PFSK-1 (cell line): ENCODE results near the gene HOXB3.

ENCODE experiments used
- FOXP2 ChIP-seq: optimal IDR thresholded peaks from 2 replicates; pipeline ENCODE3; 2011; ENCODE audit warnings: borderline replicate concordance, control low read depth, inconsistent platforms; ENCODE audit not compliant: insufficient read depth; ENCODE audit errors: extremely low read length, extremely low read depth
- POLR2AphosphoS5 ChIP-seq: IDR thresholded peaks from 2 replicates; pipeline ENCODE4 v1.6.1; 2012; ENCODE audit warnings: low read depth, mild to moderate bottlenecking, control low read depth, low read length, moderate library complexity
- SIN3A ChIP-seq: IDR thresholded peaks from 2 replicates; pipeline ENCODE4 v1.6.1; 2012; ENCODE audit warnings: mild to moderate bottlenecking, low read length, moderate library complexity, borderline replicate concordance; ENCODE audit not compliant: insufficient read depth
- TAF1 ChIP-seq: IDR thresholded peaks from 2 replicates; pipeline ENCODE4 v1.6.1; 2012; ENCODE audit warnings: low read length, control low read depth, borderline replicate concordance; ENCODE audit not compliant: insufficient read depth
- TF ChIP-seq, protein P1 (sequence below), 2 experiments: IDR thresholded peaks; 2 replicates each; pipeline versions ENCODE4 v1.6.1 to v1.8.0; 2011 to 2012; ENCODE audit warnings: low read depth in 2 of 2, low read length in 2 of 2, control low read depth in 1 of 2, inconsistent platforms in 1 of 2, mild to moderate bottlenecking in 1 of 2, moderate library complexity in 1 of 2; ENCODE audit not compliant: insufficient read depth in 1 of 2

Gene HOXB3

DNA sequence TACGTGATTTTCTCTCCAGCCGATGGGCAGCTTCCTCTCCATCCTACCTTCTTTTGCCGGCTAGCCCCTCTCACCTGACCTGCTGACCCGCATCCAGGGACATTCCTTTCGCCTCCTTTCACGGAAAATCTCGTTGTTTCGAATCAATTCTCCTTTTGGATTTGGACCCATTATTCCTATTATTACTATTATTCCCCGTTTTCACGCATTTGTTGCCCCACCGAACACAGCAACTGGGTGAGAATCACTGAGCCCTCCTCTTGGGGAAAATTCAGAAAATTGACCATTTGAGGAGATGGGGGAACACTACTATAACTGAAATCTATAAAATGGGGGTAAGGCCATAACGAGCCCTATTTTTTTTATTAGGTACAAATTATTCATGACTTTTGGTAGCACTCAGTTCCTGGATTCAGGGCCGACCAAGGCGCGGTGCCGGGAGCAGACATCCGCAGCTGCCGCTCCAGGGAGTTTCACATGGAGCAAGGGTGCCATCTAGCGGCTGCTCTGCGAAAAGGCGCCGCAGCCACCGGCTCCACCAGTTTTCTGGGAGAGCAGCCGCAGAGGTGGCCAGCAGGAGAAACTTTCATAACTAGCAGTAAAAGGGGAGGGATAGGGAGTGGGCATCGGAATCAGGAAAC lies 28.3 kb upstream of the HOXB3 start:
- TF ChIP-seq TAF1 (no peak), POLR2AphosphoS5 (no peak), FOXP2 (no peak), SIN3A (no peak)
- TF ChIP-seq, protein P1, sequence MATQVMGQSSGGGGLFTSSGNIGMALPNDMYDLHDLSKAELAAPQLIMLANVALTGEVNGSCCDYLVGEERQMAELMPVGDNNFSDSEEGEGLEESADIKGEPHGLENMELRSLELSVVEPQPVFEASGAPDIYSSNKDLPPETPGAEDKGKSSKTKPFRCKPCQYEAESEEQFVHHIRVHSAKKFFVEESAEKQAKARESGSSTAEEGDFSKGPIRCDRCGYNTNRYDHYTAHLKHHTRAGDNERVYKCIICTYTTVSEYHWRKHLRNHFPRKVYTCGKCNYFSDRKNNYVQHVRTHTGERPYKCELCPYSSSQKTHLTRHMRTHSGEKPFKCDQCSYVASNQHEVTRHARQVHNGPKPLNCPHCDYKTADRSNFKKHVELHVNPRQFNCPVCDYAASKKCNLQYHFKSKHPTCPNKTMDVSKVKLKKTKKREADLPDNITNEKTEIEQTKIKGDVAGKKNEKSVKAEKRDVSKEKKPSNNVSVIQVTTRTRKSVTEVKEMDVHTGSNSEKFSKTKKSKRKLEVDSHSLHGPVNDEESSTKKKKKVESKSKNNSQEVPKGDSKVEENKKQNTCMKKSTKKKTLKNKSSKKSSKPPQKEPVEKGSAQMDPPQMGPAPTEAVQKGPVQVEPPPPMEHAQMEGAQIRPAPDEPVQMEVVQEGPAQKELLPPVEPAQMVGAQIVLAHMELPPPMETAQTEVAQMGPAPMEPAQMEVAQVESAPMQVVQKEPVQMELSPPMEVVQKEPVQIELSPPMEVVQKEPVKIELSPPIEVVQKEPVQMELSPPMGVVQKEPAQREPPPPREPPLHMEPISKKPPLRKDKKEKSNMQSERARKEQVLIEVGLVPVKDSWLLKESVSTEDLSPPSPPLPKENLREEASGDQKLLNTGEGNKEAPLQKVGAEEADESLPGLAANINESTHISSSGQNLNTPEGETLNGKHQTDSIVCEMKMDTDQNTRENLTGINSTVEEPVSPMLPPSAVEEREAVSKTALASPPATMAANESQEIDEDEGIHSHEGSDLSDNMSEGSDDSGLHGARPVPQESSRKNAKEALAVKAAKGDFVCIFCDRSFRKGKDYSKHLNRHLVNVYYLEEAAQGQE (IDR thresholded peaks at IDR 0.05; ENCODE audit: insufficient read depth in 1 of 2, low read depth in 2 of 2, low read length in 2 of 2), result no peak

DNA sequence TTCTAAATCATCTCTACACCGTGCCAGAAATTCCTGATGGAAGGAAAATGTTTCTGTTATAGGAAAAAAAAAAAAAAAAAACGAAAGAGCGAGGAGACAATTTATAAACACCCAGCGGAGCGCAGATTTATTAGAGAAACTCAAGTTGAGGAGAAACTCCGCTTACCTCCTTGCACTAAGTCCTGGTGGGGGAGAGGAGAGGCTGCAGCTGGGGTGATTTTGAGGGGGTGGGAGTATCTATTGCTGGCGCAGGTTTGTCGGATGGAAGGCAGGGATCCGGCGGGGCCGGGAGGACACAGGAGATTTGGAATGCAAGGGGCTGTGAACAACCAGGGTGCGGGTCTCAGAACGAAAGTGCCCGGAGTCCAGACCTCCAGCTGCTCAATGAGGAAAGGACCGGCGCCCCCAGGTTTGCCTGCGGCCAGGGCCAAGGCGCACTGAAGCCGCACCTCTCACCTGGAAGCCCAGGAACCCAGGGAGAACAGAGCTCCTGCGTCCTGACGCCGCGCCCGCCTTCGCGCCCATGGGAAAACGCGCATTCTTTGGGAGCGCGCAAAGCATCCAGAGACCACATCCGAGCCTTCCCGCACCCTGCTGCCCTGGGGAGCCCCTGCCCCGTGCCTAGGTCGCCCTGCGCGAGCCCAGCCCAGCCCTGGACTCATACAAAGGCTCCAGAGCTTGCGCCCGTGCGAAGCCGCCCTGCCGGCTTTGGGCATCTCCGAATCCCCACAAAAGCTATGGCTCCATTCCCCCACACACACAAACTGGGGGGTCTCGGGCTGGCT lies 27.6 kb upstream of the HOXB3 start:
- TF ChIP-seq SIN3A (no peak), POLR2AphosphoS5 (no peak), FOXP2 (no peak), TAF1 (no peak)
- TF ChIP-seq, protein P1 (IDR thresholded peaks at IDR 0.05; ENCODE audit: insufficient read depth in 1 of 2, low read depth in 2 of 2, low read length in 2 of 2), result no peak

DNA sequence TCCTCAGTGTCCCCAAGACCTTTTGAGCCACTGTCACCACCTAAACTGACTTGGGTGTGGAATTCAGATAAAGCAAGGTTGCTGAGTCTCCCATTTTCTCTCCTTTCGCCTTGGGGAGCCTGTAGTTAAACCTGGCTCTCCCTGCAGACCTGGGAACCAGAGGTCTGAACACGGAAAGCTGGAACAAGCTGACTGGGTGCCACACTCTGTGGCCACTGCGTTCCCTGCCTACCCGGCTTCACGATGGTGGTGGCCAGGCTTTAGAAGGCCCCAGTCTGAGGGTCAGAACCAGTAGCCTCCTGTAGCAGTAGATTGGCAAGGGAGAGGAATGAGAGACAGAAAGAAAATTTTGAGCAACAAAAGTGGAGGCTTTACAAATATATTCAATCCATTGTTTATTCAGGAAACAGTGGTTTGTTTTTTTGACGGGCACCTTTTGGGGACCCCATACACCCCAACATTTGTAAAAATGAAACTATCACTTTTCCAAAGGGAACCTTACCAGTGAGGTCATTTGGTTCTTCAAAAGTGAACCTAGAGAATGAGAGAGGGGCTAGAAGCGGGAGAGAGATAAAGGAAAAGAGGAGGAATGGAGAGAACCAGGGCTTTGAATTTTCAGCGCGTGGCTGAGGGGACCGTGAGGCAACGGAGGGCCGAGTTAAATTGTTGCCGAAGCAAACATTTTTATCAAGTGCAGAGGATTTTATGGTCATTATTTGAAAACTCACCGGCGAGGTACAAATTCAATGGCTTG lies 26.9 kb upstream of the HOXB3 start:
- TF ChIP-seq SIN3A (no peak), TAF1 (no peak), POLR2AphosphoS5 (no peak), FOXP2 (no peak)
- TF ChIP-seq, protein P1 (IDR thresholded peaks at IDR 0.05; ENCODE audit: insufficient read depth in 1 of 2, low read depth in 2 of 2, low read length in 2 of 2), result no peak

DNA sequence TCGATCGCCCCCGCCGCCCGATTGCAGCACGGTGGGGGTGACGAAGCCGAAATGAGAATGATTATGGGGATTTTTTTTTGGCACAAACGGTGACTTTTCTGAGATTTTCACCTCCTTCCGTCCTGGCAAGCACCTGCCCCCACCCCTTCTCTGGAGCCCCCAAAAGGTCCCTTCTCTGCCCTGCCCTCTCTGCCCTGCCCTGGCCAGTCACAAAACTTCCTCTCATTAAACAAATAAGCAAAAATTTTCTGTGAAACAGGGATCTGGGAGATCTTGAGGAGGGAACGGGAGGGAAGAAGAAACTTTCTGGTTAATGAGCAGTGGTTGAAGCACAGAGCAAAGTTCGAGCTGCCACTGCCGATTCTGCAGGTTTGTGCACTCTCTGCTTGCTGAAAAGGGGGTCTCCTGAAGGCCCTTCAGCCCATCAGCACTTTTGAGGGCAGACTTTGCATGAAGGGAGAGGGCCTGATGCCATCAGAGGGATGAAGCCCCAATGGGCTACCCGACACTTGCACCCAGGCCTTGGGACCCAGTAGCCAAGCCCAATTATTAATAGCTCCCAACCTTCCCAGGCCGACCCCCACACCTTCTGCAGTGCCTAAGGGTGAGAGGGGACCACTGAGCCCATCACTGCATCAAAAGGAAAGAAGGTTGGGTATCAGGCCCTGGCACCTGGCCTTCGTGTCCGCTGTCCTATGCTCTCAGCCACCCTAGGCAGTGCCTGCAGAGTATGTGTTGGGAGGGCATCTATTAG lies 26.1 kb upstream of the HOXB3 start:
- TF ChIP-seq TAF1 (no peak), FOXP2 (no peak), POLR2AphosphoS5 (no peak), SIN3A (no peak)
- TF ChIP-seq, protein P1 (IDR thresholded peaks at IDR 0.05; ENCODE audit: insufficient read depth in 1 of 2, low read depth in 2 of 2, low read length in 2 of 2), result no peak
